Neural progenitor cell (in vitro differentiated cells): Measurements from ENCODE around the gene COX5A.

Source experiments
- EZH2 ChIP-seq: fragments of 200-600 bp; sonication (generic); IDR thresholded peaks from 2 replicates; pipeline ENCODE4 v1.6.1; 2017; ENCODE audit warnings: antibody characterized with exemption, mild to moderate bottlenecking, moderate library complexity
- EZH2phosphoT487 ChIP-seq: fragments of 200-600 bp; sonication (generic); IDR thresholded peaks from 2 replicates; pipeline ENCODE4 v1.6.1; 2017; ENCODE audit warnings: antibody characterized with exemption
- TF ChIP-seq, protein P1 (sequence below): fragments of 200-600 bp; sonication (generic); IDR thresholded peaks from 2 replicates; pipeline ENCODE4 v1.5.1; 2017; ENCODE audit warnings: antibody characterized with exemption, mild to moderate bottlenecking

DNA sequence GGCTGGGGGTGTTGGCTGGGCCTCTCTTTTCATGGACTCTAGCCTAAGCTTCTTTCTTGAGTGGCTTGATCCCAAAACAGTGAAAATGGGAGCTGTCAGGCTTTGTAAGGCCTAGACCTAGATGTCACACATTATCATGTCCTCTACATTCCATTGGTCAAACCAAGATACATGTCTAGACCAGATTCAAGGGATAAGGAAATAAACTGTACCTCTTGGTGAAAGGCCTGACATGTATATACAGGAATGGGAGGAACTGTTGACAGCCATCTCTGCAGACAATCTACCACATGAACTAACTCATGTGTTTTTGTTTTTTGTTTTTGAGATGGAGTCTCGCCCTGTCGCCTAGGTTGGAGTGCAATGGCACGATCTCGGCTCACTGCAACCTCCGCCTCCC, 29.8 kb upstream of the COX5A start:
- TF ChIP-seq, protein P1, sequence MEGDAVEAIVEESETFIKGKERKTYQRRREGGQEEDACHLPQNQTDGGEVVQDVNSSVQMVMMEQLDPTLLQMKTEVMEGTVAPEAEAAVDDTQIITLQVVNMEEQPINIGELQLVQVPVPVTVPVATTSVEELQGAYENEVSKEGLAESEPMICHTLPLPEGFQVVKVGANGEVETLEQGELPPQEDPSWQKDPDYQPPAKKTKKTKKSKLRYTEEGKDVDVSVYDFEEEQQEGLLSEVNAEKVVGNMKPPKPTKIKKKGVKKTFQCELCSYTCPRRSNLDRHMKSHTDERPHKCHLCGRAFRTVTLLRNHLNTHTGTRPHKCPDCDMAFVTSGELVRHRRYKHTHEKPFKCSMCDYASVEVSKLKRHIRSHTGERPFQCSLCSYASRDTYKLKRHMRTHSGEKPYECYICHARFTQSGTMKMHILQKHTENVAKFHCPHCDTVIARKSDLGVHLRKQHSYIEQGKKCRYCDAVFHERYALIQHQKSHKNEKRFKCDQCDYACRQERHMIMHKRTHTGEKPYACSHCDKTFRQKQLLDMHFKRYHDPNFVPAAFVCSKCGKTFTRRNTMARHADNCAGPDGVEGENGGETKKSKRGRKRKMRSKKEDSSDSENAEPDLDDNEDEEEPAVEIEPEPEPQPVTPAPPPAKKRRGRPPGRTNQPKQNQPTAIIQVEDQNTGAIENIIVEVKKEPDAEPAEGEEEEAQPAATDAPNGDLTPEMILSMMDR = no peak
- TF ChIP-seq EZH2 = no peak
- no peak for TF ChIP-seq EZH2phosphoT487
